ENCODE data around the gene TRIM62.

TRIM62 gene

DNA sequence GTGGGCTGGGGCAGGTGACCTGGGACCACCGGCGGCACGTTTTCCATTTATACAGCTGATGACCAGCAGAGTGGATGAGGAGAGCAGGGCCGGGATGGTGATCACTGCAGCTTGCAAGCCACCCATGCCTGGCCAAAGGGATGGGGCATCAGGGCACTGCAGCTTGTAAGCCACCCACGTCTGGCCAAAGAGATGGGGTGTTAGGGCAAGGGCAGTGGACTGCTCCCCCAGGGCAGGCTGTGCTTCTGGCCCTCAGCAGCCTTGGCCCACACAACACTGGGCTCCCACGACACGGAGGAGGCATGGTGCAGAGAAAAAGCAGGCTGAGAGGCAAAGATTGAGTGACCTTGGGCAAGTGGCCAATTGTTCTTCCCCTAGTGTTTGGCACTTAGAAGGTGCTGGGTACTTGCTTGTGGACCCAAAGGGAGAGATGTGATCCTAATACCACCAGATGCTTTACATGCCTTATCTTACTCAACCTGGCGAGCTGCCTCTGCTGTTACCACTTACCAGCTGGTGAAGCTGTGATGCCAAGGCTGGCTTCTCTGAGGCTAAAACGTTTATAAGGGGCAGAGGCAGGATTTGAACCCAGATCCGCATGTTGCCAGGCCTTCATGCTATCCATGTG is 48.3 kb downstream of the TRIM62 start:
- in situ Hi-C loops (cut with HindIII; ENCODE audit: low sequenced_read_pairs) = no loop called here
- no peak overlapping the region for H3K4me3 ChIP-seq (ENCODE audit: low read depth, low read length)
- no peak for TF ChIP-seq CTCF (IDR thresholded peaks at IDR 0.05; ENCODE audit: low read depth, low read length)
- DNase-seq (ENCODE audit: low read depth, low spot score) = no peak

- no peak for DNase-seq (ENCODE audit: low read depth, low spot score)
- in situ Hi-C loops (cut with HindIII; ENCODE audit: low sequenced_read_pairs) = no loop called here
- TF ChIP-seq CTCF (IDR thresholded peaks at IDR 0.05; ENCODE audit: low read depth, low read length) = no peak
- no peak overlapping the region for H3K4me3 ChIP-seq (ENCODE audit: low read depth, low read length)
Measured at GRCh38 chr1:33132549-33132948, 49.3 kb downstream of the TRIM62 start.

DNA sequence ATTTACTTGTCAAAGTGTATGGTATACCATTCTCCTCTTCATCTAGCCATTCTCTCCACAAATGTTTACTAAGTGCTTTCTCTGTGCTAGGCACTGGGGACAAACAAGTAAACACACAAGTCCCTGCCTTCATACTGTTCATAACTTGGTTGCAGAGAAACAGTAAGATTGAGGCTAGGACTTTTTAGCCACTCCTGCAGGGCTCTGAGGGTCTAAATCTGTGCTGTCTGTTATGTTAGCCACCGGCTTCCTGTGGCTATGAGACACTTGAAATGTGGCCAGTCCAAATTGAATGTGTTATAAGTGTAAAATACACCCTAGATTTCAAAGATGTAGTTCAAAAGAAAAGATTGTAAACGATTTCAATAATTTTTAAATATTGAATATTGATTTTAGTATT is 50.7 kb downstream of the TRIM62 start:
- in situ Hi-C loops (cut with HindIII; ENCODE audit: low sequenced_read_pairs) = no loop called here
- DNase-seq (ENCODE audit: low read depth, low spot score) = no peak
- no peak for TF ChIP-seq CTCF (IDR thresholded peaks at IDR 0.05; ENCODE audit: low read depth, low read length)
- H3K4me3 ChIP-seq (ENCODE audit: low read depth, low read length) = no peak overlapping the region

GRCh38 chr1:33130297-33130696 is 51.5 kb downstream of the TRIM62 start:
- in situ Hi-C loops (cut with HindIII; ENCODE audit: low sequenced_read_pairs) = no loop called here
- no peak for TF ChIP-seq CTCF (IDR thresholded peaks at IDR 0.05; ENCODE audit: low read depth, low read length)
- no peak overlapping the region for H3K4me3 ChIP-seq (ENCODE audit: low read depth, low read length)
- peak; percentile 39 for DNase-seq (ENCODE audit: low read depth, low spot score)

GRCh38 chr1:33128781-33129180 is 53.1 kb downstream of the TRIM62 start:
- no peak overlapping the region for H3K4me3 ChIP-seq (ENCODE audit: low read depth, low read length)

GRCh38 chr1:33127001-33127823 is 54.6 kb downstream of the TRIM62 start:
- peak overlapping the region; percentile 79 for H3K4me3 ChIP-seq (ENCODE audit: low read depth, low read length)
- TF ChIP-seq CTCF (IDR thresholded peaks at IDR 0.05; ENCODE audit: low read depth, low read length) = peak; percentile 94
- in situ Hi-C loops (cut with HindIII; ENCODE audit: low sequenced_read_pairs) = no loop called here
- peak; percentile 100 for DNase-seq (ENCODE audit: low read depth, low spot score)

More at GRCh38 chr1:33128781-33129180, 53.1 kb downstream of the TRIM62 start:
- in situ Hi-C loops (cut with HindIII; ENCODE audit: low sequenced_read_pairs) = no loop called here
- DNase-seq (ENCODE audit: low read depth, low spot score) = no peak
- no peak for TF ChIP-seq CTCF (IDR thresholded peaks at IDR 0.05; ENCODE audit: low read depth, low read length)
